GM12875 (cell line): Measurements from ENCODE around the gene TNRC18.

Experiments
- H3K4me3 ChIP-seq: one replicate; pipeline ENCODE4 v1.5.1; 2011; ENCODE audit warnings: low read depth, low read length, control low read depth
- TF ChIP-seq, protein P1 (sequence below): IDR thresholded peaks from 2 replicates; pipeline ENCODE4 v1.5.1; 2011; ENCODE audit warnings: low read depth, mild to moderate bottlenecking, control low read depth, inconsistent platforms, low read length, moderate library complexity, borderline replicate concordance; ENCODE audit not compliant: insufficient read depth

The TNRC18 gene

DNA sequence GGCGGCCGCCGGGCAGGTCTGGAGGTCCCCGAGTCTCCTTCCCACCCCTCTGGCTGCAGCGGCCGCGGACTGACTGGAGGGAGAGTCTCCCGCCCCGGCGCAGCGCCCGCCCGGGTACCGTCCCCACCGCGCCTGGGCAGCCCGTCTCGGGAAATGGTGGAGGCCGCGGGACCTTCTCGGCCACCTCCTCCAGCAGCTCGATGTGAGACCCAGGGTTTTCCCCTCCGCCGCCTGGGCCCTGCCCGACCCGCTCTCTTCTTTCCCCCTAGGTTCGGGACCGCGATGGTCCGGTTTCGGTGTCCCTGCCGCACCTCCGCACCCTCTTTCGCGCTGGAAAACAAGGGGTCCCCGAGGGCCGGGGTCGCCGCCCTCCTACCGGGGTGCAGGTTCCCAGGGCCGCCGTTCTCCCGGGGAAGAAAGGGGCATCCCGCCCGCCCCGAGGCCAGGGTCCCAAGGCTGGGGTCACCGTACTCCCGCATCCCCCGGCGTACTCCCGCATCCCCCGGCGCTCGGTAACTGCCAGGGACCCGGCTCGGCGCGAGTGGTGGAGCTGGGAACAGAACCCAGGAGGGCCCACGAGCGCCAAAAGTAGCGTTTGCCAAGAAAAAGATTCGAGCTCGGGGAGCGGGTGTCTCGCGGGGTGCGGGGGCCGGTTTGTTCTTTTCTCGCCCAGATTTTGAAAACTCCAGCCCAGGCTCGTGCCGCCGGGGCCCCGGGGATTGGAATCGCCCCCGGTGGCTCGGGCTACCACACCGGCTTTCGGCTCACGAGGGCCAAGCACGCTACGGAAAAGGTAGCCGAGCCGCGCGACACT, 3.4 kb downstream of the TNRC18 start:
- TF ChIP-seq, protein P1, sequence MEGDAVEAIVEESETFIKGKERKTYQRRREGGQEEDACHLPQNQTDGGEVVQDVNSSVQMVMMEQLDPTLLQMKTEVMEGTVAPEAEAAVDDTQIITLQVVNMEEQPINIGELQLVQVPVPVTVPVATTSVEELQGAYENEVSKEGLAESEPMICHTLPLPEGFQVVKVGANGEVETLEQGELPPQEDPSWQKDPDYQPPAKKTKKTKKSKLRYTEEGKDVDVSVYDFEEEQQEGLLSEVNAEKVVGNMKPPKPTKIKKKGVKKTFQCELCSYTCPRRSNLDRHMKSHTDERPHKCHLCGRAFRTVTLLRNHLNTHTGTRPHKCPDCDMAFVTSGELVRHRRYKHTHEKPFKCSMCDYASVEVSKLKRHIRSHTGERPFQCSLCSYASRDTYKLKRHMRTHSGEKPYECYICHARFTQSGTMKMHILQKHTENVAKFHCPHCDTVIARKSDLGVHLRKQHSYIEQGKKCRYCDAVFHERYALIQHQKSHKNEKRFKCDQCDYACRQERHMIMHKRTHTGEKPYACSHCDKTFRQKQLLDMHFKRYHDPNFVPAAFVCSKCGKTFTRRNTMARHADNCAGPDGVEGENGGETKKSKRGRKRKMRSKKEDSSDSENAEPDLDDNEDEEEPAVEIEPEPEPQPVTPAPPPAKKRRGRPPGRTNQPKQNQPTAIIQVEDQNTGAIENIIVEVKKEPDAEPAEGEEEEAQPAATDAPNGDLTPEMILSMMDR, result no peak

DNA sequence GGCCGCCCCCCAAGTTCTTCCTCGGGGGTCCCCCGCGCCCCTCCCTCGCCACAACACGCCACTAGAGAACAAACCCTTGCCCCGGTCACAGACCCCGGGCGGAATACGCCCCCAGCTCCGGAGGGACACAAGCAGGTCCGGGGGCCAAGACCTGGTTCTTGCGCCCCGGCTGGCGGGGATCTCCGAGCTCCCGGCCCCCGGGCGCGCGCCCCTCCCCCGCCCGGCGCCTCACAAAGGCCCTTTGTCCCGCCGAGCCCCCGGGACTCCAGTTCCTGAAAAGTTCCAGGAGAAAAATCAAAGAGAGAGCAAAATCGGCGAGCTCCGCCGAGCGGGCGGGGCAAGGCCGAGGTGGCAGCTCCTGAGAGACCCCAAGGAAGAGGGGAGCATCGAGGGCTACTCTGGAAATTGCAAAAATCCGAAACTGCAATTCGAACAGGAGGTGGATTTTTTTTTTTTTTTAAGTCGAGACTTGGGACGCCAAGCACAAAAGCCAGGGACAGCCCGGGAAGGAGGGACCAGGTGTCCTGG, 4.0 kb downstream of the TNRC18 start:
- H3K4me3 ChIP-seq, result no peak overlapping the region
- TF ChIP-seq, protein P1, result no peak

More for the DNA sequence above, 3.4 kb downstream of the TNRC18 start:
- no peak overlapping the region for H3K4me3 ChIP-seq

- TF ChIP-seq, protein P1, result no peak
Observed at GRCh38 chr7:5418285-5418582, 5.4 kb downstream of the TNRC18 start.

DNA sequence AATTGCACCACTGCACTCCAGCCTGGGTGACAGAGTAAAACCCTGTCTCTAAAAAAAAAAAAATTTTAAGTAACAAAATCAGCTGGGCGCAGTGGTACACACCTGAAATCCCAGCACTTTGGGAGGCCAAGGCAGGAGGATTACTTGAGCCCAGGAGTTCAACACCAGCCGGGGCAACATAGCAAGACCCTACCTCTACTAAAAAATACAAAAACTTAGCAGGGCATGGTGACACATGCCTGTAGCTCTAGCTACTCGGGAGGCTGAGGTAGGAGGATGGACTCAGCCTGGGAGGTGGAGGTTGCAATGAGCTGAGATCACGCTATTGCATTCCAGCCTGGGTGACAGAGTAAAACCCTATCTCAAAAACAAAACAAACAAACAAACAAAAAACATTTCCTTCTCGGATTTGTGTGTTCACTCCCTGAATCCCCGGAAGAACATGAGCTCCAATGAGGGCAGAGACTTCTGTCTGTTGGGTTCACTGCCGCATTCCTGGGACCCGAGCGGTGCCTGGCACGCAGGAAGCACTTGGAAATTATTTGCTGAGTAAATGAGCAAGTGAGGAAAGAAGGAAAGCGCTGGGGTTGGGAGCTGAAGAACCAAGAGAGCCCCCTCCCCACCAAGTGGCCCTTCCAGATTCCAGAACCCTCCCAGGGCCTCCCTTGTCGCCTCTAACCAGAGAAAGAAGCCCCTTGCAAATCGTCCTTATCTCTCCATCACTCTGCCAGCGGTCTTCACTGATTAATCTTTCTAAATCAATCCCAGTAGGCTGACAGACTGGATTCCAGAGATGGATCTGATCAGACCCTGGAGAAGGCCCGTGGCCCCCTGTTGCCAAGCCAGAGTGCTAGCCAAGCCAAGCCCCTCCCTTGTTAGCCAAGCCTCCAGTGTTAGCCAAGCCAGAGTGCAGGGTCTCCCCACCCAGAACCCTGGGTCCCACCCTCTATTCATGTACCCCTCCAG, 6.2 kb downstream of the TNRC18 start:
- TF ChIP-seq, protein P1, result no peak
- no peak overlapping the region for H3K4me3 ChIP-seq

More at GRCh38 chr7:5418285-5418582, 5.4 kb downstream of the TNRC18 start:
- no peak overlapping the region for H3K4me3 ChIP-seq

GRCh38 chr7:5414916-5415315, 8.7 kb downstream of the TNRC18 start:
- no peak overlapping the region for H3K4me3 ChIP-seq
- TF ChIP-seq, protein P1, result no peak

- H3K4me3 ChIP-seq, result no peak overlapping the region
- TF ChIP-seq, protein P1, result no peak
Observed at GRCh38 chr7:5413449-5413786, 10.2 kb downstream of the TNRC18 start.

DNA sequence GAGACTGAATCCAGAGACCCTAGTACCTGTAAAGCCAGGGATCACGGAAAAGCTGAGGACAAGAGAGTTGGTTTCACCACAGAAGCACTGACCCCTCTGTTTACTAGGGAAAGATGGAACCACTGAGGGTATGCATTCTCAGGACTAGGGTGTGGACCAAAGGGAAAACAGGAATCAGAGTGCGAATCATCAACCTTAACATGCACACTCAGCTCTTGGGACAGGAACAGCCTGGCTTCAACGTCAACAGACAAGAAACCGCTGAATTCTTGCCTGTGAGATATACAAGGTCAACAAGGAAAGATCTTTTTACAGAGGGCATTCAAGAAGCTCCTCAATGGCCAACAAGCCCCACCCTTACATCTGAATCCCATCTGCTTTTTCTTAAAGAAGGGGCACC, 14.9 kb downstream of the TNRC18 start:
- TF ChIP-seq, protein P1, result no peak

More for the DNA sequence above, 14.9 kb downstream of the TNRC18 start:
- H3K4me3 ChIP-seq, result no peak overlapping the region
